OCI-LY3 (cell line): ENCODE results near the gene EPSTI1.

ENCODE experiments used
- H2AFZ ChIP-seq: fragments of 200-600, 300-600 bp; shearing (Covaris generic); 2 replicates; pipeline ENCODE4 v1.6.0; 2014; ENCODE audit warnings: antibody characterized with exemption, low read depth, low read length
- H3K27ac ChIP-seq: fragments of 200-600, 300-600 bp; sonication (generic); 2 replicates; pipeline ENCODE4 v1.5.1; 2014; ENCODE audit warnings: mild to moderate bottlenecking, low read length, moderate library complexity, mixed read lengths
- H3K27me3 ChIP-seq: fragments of 200-600, 300-600 bp; sonication (generic); 2 replicates; pipeline ENCODE4 v1.6.1; 2014; ENCODE audit warnings: low read depth, low read length, mixed read lengths
- H3K36me3 ChIP-seq: fragments of 200-600, 300-600 bp; sonication (generic); replicated peaks from 2 replicates; pipeline ENCODE3; 2014; ENCODE audit warnings: low read depth, low read length, mixed read lengths
- H3K4me1 ChIP-seq: fragments of 300-600, 200-600 bp; sonication (generic); 2 replicates; pipeline ENCODE4 v1.6.1; 2014; ENCODE audit warnings: low read length, mixed read lengths
- H3K4me2 ChIP-seq: fragments of 200-600, 300-600 bp; sonication (generic); 2 replicates; pipeline ENCODE4 v1.6.1; 2014; ENCODE audit warnings: low read length, mixed read lengths
- H3K4me3 ChIP-seq: fragments of 300-600, 200-600 bp; sonication (generic); 2 replicates; pipeline ENCODE4 v1.5.1; 2014; ENCODE audit warnings: antibody characterized with exemption, mild to moderate bottlenecking, low read length, moderate library complexity
- H3K79me2 ChIP-seq: fragments of 300-600, 200-600 bp; shearing (Covaris generic); 2 replicates; pipeline ENCODE4 v1.6.1; 2014; ENCODE audit warnings: mild to moderate bottlenecking, low read length, mixed read lengths
- H3K9ac ChIP-seq: fragments of 300-600, 200-600 bp; shearing (Covaris generic); 2 replicates; pipeline ENCODE4 v1.6.0; 2014; ENCODE audit warnings: mild to moderate bottlenecking, low read length, moderate library complexity
- H3K9me3 ChIP-seq: fragments of 200-600, 300-600 bp; shearing (Covaris generic); 2 replicates; pipeline ENCODE4 v1.6.1; 2014; ENCODE audit warnings: low read length, mixed read lengths; ENCODE audit not compliant: insufficient read depth
- H4K20me1 ChIP-seq: fragments of 200-600, 300-600 bp; sonication (generic); 2 replicates; pipeline ENCODE4 v1.6.1; 2016; ENCODE audit warnings: low read length, mixed read lengths; ENCODE audit not compliant: insufficient read depth
- EZH2phosphoT487 ChIP-seq: fragments of 200-600 bp; shearing (Covaris generic); IDR thresholded peaks from 2 replicates; pipeline ENCODE4 v1.6.1; 2018; ENCODE audit warnings: antibody characterized with exemption, mixed run types, low read depth
- TF ChIP-seq, protein P1 (sequence below): fragments of 200-600, 300-600 bp; sonication (generic); IDR thresholded peaks from 2 replicates; pipeline ENCODE4 v1.5.1; 2014; ENCODE audit warnings: antibody characterized with exemption, low read length, low read depth

EPSTI1 gene

DNA sequence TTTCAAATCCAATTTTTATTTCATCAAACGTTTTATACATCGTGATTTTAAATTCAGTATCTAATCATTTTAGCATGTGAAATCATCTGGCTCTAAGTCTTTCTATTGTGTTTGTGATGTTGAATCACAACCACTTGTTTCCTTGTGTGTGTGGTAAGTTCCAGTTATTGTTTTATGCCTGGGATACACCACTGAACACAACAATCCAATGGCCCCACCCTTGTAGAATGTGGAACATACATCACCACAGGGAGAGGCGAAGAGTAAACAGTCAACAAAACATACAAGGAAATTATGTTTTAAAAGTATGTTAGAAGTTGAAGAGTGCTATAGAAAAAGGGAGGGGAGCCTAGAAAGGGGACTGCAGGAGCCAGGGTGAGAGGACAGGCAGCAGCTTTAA lies 100.5 kb downstream of the EPSTI1 start:
- Histone ChIP-seq H3K9me3 (no peaks in the 10 kb centered on the region), H3K4me2 (no peak overlapping the region), H3K36me3 (no peaks in the 10 kb centered on the region), H3K27me3 (no peaks in the 10 kb centered on the region), H3K9ac (no peak overlapping the region), H4K20me1 (no peaks in the 10 kb centered on the region), H2AFZ (no peak overlapping the region), H3K4me3 (no peak overlapping the region), H3K4me1 (no peaks in the 10 kb centered on the region), H3K27ac (no peak overlapping the region), H3K79me2 (no peaks in the 10 kb centered on the region)
- TF ChIP-seq, protein P1, sequence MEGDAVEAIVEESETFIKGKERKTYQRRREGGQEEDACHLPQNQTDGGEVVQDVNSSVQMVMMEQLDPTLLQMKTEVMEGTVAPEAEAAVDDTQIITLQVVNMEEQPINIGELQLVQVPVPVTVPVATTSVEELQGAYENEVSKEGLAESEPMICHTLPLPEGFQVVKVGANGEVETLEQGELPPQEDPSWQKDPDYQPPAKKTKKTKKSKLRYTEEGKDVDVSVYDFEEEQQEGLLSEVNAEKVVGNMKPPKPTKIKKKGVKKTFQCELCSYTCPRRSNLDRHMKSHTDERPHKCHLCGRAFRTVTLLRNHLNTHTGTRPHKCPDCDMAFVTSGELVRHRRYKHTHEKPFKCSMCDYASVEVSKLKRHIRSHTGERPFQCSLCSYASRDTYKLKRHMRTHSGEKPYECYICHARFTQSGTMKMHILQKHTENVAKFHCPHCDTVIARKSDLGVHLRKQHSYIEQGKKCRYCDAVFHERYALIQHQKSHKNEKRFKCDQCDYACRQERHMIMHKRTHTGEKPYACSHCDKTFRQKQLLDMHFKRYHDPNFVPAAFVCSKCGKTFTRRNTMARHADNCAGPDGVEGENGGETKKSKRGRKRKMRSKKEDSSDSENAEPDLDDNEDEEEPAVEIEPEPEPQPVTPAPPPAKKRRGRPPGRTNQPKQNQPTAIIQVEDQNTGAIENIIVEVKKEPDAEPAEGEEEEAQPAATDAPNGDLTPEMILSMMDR: no peak
- no peak for TF ChIP-seq EZH2phosphoT487

DNA sequence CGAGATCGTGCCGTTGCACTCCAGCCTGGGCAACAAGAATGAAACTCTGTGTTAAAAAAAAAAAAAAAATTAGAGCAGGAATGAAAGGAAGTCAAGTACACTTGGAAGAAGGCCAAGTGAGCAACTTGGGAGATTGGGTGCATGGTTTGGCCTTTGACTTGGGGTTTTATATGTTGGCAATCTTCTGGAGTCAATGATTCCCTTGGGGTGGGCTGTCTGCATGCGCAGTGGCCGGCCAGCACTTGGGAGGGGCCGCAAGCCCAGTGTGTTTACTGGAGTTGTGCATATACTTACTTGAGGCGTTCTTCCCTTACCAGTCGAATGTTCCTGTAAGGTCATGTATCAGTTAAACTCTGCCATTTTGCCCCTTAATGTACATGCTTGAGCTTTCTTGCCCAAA lies 106.7 kb downstream of the EPSTI1 start:
- no peak overlapping the region for H3K27ac ChIP-seq
- H3K9me3 ChIP-seq: no peaks in the 10 kb centered on the region
- H3K27me3 ChIP-seq: peaks cover 5% of the 10 kb centered on the region
- no peaks in the 10 kb centered on the region for H3K79me2 ChIP-seq
- no peaks in the 10 kb centered on the region for H3K4me1 ChIP-seq
- H4K20me1 ChIP-seq: no peaks in the 10 kb centered on the region
- no peaks in the 10 kb centered on the region for H3K36me3 ChIP-seq
- TF ChIP-seq EZH2phosphoT487: no peak
- TF ChIP-seq, protein P1: no peak
- no peak overlapping the region for H2AFZ ChIP-seq
- no peak overlapping the region for H3K9ac ChIP-seq
- no peak overlapping the region for H3K4me2 ChIP-seq
- H3K4me3 ChIP-seq: no peak overlapping the region

DNA sequence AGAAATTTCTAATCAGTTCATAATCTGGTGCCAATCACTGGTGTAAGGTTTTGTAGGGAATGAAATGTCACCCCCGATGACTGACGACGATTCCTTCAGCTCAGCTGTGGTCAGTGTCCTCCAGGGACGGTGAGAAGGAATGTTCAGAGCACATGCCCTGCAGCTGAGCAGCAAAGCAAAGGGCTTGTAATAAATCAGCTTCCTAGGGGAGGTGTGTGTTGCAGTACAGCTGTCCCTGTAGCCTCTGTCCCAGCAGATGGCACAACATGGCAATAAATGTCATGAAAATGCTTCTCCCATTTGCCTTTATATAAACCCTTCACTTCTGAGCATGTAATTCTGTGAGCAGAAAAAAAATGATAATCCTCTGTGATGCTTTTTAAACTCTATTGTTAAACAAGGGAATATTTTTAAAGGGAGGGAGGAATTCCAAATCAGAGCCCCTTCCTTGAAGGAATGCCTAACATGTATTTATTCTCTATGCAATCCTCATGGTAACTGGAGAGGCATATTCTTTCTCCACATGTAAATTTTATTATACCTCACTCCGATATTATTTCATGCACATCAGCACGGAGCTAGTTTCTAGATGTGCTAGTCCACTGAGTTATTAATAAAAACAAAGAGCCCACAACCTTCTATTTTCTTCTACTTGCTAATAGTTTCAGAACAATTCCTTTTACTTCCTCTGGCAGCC lies 108.1 kb downstream of the EPSTI1 start:
- Histone ChIP-seq H3K4me3 (no peak overlapping the region), H3K27ac (no peak overlapping the region), H3K27me3 (peaks cover 13% of the 10 kb centered on the region), H3K4me2 (no peak overlapping the region), H3K79me2 (no peaks in the 10 kb centered on the region), H4K20me1 (no peaks in the 10 kb centered on the region), H2AFZ (no peak overlapping the region), H3K9ac (no peak overlapping the region), H3K9me3 (no peaks in the 10 kb centered on the region), H3K4me1 (no peaks in the 10 kb centered on the region), H3K36me3 (no peaks in the 10 kb centered on the region)
- TF ChIP-seq, protein P1: peak; percentile 41
- no peak for TF ChIP-seq EZH2phosphoT487

DNA sequence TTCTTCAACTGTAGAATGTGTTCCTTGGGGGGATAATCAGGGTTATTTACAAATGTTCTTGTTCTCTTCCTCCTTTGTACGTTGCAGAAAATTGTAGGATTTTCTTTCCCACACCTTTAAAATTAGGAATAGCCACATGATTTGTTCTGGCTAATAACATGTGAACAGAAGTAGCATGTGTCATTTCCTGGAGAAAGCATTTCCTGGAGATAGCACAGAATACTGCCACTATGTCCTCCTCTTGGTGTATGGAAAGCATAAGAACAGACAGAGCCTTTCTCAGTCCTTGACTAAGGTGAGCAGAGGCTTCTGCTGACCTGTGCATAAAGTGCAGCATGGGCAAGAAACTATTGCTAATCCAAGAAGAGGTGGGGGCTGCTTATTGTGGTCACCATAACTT lies 108.9 kb downstream of the EPSTI1 start:
- H4K20me1 ChIP-seq: no peaks in the 10 kb centered on the region
- H3K9ac ChIP-seq: no peak overlapping the region
- TF ChIP-seq EZH2phosphoT487: no peak
- TF ChIP-seq, protein P1: no peak
- H3K4me2 ChIP-seq: no peak overlapping the region
- no peaks in the 10 kb centered on the region for H3K36me3 ChIP-seq
- peaks cover 15% of the 10 kb centered on the region for H3K27me3 ChIP-seq
- H3K27ac ChIP-seq: no peak overlapping the region
- no peak overlapping the region for H3K4me3 ChIP-seq
- H3K79me2 ChIP-seq: no peaks in the 10 kb centered on the region
- H3K4me1 ChIP-seq: no peaks in the 10 kb centered on the region
- H3K9me3 ChIP-seq: no peaks in the 10 kb centered on the region
- H2AFZ ChIP-seq: no peak overlapping the region
